VCaP (cell line): ENCODE data around the gene ADGRA1.
"Not testable (repeated sequence)": the region's sequence is repeated elsewhere in the genome, so short reads cannot be mapped to it uniquely, and the experiment has no call there.

ENCODE experiments used
- H3K27ac ChIP-seq: fragments of 450-650 bp; 2 replicates; pipeline ENCODE4 v1.5.1; 2017
- CTCF ChIP-seq: fragments of 450-650 bp; conservative IDR thresholded peaks from 2 replicates; pipeline ENCODE4 v1.5.1; 2017; ENCODE audit warnings: mild to moderate bottlenecking, moderate library complexity

The ADGRA1 gene

GRCh38 chr10:133110609-133111275 is 23.0 kb downstream of the ADGRA1 start:
- TF ChIP-seq CTCF, result no peak
- H3K27ac ChIP-seq, result no peak overlapping the region

DNA sequence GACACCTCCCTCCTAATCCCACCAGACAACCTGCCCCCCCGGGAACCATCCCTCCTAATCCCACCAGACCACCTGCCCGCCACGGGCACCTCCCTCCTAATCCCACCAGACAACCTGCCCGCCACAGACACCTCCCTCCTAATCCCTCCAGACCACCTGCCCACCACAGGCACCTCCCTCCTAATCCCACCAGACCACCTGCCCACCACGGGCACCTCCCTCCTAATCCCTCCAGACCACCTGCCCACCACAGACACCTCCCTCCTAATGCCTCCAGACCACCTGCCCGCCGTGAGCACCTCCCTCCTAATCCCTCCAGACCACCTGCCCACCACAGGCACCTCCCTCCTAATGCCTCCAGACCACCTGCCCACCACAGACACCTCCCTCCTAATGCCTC is 23.9 kb downstream of the ADGRA1 start:
- not testable (repeated sequence) for H3K27ac ChIP-seq

- no peak overlapping the region for H3K27ac ChIP-seq
- no peak for TF ChIP-seq CTCF
These were observed 25.6 kb downstream of the ADGRA1 start for GRCh38 chr10:133113146-133113830.

GRCh38 chr10:133113847-133114246 is 26.1 kb downstream of the ADGRA1 start:
- H3K27ac ChIP-seq, result no peak overlapping the region
- no peak for TF ChIP-seq CTCF

GRCh38 chr10:133114251-133114650 is 26.5 kb downstream of the ADGRA1 start:
- no peak for TF ChIP-seq CTCF
- H3K27ac ChIP-seq, result no peak overlapping the region

- TF ChIP-seq CTCF, result no peak
- H3K27ac ChIP-seq, result no peak overlapping the region
These were observed 27.2 kb downstream of the ADGRA1 start for GRCh38 chr10:133114726-133115452.

GRCh38 chr10:133115453-133115842 is 27.7 kb downstream of the ADGRA1 start:
- TF ChIP-seq CTCF, result no peak
- H3K27ac ChIP-seq, result no peak overlapping the region
